Tibial artery (tissue), 4 donors: ENCODE data around the gene PARD3B.

ENCODE experiments used
- DNase-seq, 2 donors: peaks; one replicate each; pipeline ENCODE4 v3.0.0-alpha.2; 2019
- H3K27ac ChIP-seq, 2 donors: fragments of 200-600 bp; sonication (generic) in 1 of 2; 1 replicate in 1 of 2; 2 replicates in 1 of 2; pipeline ENCODE4 v1.5.1; 2018 to 2019; ENCODE audit warnings: mild to moderate bottlenecking in 1 of 2
- H3K27me3 ChIP-seq, 2 donors: fragments of 200-600 bp; sonication (generic) in 1 of 2; one replicate each; pipeline versions ENCODE4 v1.5.1 to v1.6.0; 2016 to 2019
- H3K36me3 ChIP-seq, 3 donors: fragments of 200-600 bp; sonication (generic) in 2 of 3; one replicate each; pipeline ENCODE4 v1.5.1; 2016 to 2019; ENCODE audit warnings: mild to moderate bottlenecking in 2 of 3
- H3K4me1 ChIP-seq, 4 donors: fragments of 200-600 bp; sonication (generic) in 2 of 4; 1 replicate in 3 of 4; 2 replicates in 1 of 4; pipeline ENCODE4 v1.5.1; 2016 to 2019
- H3K4me3 ChIP-seq, 2 donors: fragments of 200-600 bp; sonication (generic) in 1 of 2; 1 replicate in 1 of 2; 2 replicates in 1 of 2; pipeline ENCODE4 v1.5.1; 2018 to 2019; ENCODE audit warnings: mild to moderate bottlenecking in 2 of 2
- H3K9me3 ChIP-seq, 3 donors: fragments of 200-600 bp; sonication (generic) in 1 of 3; one replicate each; pipeline ENCODE4 v1.5.1; 2016 to 2019
- intact Hi-C: fragments of 100-400 bp; cut with DNase I; formaldehyde crosslinking; loops from one replicate; pipeline ENCODE4 v1.15.0; 2023; ENCODE audit warnings: low total_unique reads
- TF ChIP-seq, protein P1 (sequence below), 2 experiments: fragments of 200-600 bp in 1 of 2; fragments of 450-650 bp in 1 of 2; IDR thresholded peaks; one replicate each; pipeline ENCODE4 v1.5.1; 2017 to 2019; ENCODE audit warnings: antibody characterized with exemption in 2 of 2, mild to moderate bottlenecking in 1 of 2, moderate library complexity in 1 of 2

The PARD3B gene

DNA sequence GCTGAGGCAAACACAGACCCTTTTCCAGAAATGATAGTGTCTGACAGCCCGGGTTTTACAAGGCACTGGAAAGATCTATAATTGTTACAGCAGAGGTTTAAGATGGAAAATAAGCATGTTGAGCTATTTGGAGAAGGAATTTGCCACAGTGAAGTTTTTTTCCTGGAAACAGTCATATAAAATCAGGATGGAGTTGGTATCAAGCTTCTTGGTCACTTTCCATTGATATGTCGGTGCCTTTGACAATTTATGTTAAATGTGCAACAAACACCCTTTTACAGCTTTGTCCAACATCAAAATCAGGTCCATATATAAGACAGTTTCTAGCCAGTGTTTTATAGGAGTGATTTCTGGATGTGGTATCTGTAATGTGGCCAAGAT is 1019.9 kb downstream of the PARD3B start:
- H3K4me1 ChIP-seq, result peaks cover 0 to 23% (median 9%) of the 10 kb centered on the region in 4 donors
- no peaks in the 10 kb centered on the region for H3K9me3 ChIP-seq
- no peak overlapping the region for H3K4me3 ChIP-seq
- no peak overlapping the region for H3K27ac ChIP-seq
- DNase-seq, result no peak
- TF ChIP-seq, protein P1, sequence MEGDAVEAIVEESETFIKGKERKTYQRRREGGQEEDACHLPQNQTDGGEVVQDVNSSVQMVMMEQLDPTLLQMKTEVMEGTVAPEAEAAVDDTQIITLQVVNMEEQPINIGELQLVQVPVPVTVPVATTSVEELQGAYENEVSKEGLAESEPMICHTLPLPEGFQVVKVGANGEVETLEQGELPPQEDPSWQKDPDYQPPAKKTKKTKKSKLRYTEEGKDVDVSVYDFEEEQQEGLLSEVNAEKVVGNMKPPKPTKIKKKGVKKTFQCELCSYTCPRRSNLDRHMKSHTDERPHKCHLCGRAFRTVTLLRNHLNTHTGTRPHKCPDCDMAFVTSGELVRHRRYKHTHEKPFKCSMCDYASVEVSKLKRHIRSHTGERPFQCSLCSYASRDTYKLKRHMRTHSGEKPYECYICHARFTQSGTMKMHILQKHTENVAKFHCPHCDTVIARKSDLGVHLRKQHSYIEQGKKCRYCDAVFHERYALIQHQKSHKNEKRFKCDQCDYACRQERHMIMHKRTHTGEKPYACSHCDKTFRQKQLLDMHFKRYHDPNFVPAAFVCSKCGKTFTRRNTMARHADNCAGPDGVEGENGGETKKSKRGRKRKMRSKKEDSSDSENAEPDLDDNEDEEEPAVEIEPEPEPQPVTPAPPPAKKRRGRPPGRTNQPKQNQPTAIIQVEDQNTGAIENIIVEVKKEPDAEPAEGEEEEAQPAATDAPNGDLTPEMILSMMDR (IDR thresholded peaks at IDR 0.05), result no peak
- intact Hi-C loops, result no loop called here
- H3K36me3 ChIP-seq, result no peaks in the 10 kb centered on the region
- H3K27me3 ChIP-seq, result no peaks in the 10 kb centered on the region

- Histone ChIP-seq H3K27me3 (no peaks in the 10 kb centered on the region), H3K9me3 (no peaks in the 10 kb centered on the region), H3K4me1 (peaks cover 0 to 23% (median 9%) of the 10 kb centered on the region in 4 donors), H3K36me3 (no peaks in the 10 kb centered on the region), H3K4me3 (no peak overlapping the region), H3K27ac (no peak overlapping the region)
- TF ChIP-seq, protein P1 (IDR thresholded peaks at IDR 0.05), result no peak
- no peak for DNase-seq
- intact Hi-C loops, result no loop called here
Measured at GRCh38 chr2:205566606-205567168, 1021.4 kb downstream of the PARD3B start.

DNA sequence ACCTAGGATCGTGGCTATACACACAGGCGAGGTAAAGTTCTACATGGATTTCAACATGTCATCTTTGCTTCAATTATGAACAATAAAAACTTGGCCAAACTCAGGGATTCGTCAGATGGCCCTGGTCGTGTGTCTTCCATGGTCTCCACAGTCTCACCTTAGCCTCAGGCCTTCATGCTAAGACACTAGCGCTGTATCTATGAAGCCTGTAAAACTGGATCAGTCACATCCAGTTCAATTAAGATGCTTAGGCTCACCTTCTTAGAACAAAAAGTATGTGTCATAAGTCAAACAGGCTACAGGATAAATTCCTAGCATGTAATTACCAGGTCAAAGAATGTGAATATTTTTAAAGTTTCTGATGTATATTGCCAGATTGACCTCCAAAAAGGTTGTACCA is 1023.3 kb downstream of the PARD3B start:
- Histone ChIP-seq H3K4me3 (no peak overlapping the region), H3K9me3 (no peaks in the 10 kb centered on the region)
- DNase-seq, result no peak

GRCh38 chr2:205570648-205571047 is 1025.4 kb downstream of the PARD3B start:
- peaks cover 0 to 3% (median 0%) of the 10 kb centered on the region in 3 donors for H3K9me3 ChIP-seq
- no peaks in the 10 kb centered on the region for H3K4me1 ChIP-seq
- H3K27me3 ChIP-seq, result no peaks in the 10 kb centered on the region
- H3K4me3 ChIP-seq, result no peak overlapping the region
- no peak for DNase-seq
- no peak overlapping the region for H3K27ac ChIP-seq
- no peaks in the 10 kb centered on the region for H3K36me3 ChIP-seq
- TF ChIP-seq, protein P1 (IDR thresholded peaks at IDR 0.05), result no peak
- intact Hi-C loops, result no loop called here

More for the DNA sequence above, 1023.3 kb downstream of the PARD3B start:
- peaks cover 0 to 19% (median 9%) of the 10 kb centered on the region in 4 donors for H3K4me1 ChIP-seq
- intact Hi-C loops, result no loop called here
- no peaks in the 10 kb centered on the region for H3K36me3 ChIP-seq
- no peaks in the 10 kb centered on the region for H3K27me3 ChIP-seq
- TF ChIP-seq, protein P1 (IDR thresholded peaks at IDR 0.05), result no peak
- H3K27ac ChIP-seq, result no peak overlapping the region

- no peak overlapping the region for H3K27ac ChIP-seq
- no peaks in the 10 kb centered on the region for H3K36me3 ChIP-seq
Measured at GRCh38 chr2:205571360-205571959, 1026.2 kb downstream of the PARD3B start.

More at GRCh38 chr2:205571360-205571959, 1026.2 kb downstream of the PARD3B start:
- intact Hi-C loops, result no loop called here
- H3K9me3 ChIP-seq, result peaks cover 0 to 11% (median under 1%) of the 10 kb centered on the region in 3 donors
- DNase-seq, result no peak
- TF ChIP-seq, protein P1 (IDR thresholded peaks at IDR 0.05), result no peak
- H3K27me3 ChIP-seq, result no peaks in the 10 kb centered on the region
- no peaks in the 10 kb centered on the region for H3K4me1 ChIP-seq
- no peak overlapping the region for H3K4me3 ChIP-seq
